HG03135 (cell line): ENCODE measurements around the gene EBI3.
"Not testable (repeated sequence)": the region's sequence is repeated elsewhere in the genome, so short reads cannot be mapped to it uniquely, and the experiment has no call there.

Experiments used
- ATAC-seq: cut with Tn5 transposase; IDR thresholded peaks from one replicate; pipeline ENCODE4 v1.9.1; 2021; ENCODE audit warnings: mild to moderate bottlenecking, moderate library complexity; ENCODE audit not compliant: unreplicated experiment

Gene EBI3

GRCh38 chr19:4274321-4274686, 45.0 kb downstream of the EBI3 start:
- ATAC-seq, result not testable (repeated sequence)

DNA sequence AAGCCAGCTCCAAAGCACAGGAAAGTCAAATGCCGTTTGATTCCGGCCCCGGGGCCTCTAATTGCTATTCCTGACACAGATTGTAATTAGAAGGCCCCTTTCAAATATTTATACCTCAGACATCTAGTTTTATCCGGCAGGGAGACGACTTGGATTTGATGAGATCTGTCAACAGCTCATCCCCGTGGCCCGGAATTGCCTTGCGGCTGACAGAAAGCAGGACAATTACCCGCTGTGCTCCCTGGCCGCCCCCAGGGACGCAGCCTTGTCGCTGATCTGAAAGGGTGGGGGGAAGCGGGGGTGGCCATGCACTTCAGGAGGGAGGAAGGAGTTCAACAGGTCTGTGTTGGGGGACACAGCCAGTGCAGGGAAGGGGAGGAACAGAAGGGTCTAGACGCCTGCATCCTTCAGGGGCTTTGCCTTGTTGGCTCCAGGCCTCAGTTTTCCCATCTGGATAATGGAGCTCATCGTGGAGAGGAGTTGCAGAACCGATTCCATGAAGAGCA, 47.9 kb downstream of the EBI3 start:
- no peak for ATAC-seq

GRCh38 chr19:4278010-4278409, 48.7 kb downstream of the EBI3 start:
- ATAC-seq, result no peak

DNA sequence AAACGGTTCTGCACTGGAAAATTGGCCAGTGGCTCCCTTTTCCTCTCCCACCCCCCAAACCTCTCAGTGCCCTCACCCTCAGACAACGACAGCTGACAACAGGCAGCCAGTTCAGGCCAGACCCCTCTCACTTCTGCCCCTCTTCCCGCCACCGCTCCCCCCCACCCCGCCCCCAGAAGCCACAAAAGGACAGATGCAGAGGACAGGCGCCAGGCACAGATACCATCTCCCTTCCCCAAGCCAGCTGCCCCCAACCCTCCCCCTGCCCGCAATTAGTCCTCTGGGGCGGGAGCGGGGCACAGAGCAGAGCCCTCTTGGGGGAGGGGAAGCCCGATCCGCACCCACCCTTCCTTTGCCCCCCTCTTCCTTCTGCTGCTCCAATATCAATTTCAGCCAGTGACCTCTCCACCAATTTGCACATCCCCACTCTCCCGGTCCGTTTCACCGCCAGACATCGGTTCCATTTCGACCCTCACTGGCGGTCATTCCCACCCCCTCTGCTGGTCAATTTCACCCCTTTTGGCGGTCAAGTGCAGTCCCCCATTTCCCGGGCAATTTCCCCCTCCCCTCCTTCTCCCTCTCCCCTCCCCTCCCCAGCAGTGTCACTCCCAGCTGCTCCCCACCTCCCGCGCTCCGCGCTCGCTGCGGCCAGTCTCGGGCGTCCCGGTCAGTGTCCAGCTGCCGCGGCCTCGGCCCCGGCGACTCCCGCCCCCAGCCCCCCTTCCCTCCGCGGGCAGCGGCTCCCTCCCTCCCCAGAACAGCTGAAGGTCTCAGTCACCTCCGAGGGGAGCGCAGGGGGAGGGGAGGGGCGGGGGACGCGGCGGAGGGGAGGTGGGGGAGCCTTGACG, 49.3 kb downstream of the EBI3 start, which contains the start of gene SHD:
SHD (plus strand) TSS at position 848 of the 848 bp plus-strand sequence. CDS start 798 bp downstream, outside the sequence.
- no peak for ATAC-seq

GRCh38 chr19:4279267-4279529, 49.9 kb downstream of the EBI3 start:
- ATAC-seq, result no peak

- ATAC-seq, result no peak
These were observed 50.5 kb downstream of the EBI3 start for GRCh38 chr19:4279530-4280422.

DNA sequence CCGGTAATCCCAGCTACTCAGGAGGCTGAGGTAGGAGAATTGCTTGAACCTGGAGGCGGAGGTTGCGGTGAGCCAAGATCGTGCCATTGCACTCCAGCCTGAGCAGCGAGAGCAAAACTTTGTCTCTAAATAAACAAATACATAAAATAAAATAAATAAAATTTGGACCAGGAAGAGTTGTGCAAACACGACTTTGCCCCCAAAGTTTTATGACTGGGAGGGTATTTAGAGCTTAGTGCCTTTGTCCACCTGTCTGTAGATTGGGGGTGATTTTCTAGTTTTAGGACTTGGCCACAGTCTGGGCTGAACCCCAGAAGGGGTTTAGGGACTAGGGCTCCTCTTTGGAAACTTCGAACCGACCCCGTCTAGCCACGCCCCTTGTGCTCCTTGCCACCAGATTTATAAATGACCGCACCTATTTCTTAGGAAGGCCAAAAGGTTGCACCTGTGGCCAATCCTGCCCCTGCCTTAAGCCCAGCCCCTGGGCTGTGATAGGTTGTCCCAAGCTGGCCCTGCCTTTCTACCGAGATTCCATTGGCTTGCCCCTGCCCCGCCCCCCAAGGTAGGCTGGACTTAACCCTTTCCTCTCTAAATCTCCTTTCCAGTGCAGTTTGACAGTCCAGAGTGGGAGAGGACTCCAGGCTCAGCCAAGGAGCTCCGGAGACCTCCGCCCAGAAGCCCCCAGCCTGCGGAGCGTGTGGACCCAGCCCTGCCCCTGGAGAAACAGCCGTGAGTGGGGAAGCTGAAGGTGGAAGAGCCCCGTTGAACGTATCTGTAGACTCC, 55.0 kb downstream of the EBI3 start:
- no peak for ATAC-seq

- ATAC-seq, result no peak
These were observed 55.7 kb downstream of the EBI3 start for GRCh38 chr19:4284974-4285373.

DNA sequence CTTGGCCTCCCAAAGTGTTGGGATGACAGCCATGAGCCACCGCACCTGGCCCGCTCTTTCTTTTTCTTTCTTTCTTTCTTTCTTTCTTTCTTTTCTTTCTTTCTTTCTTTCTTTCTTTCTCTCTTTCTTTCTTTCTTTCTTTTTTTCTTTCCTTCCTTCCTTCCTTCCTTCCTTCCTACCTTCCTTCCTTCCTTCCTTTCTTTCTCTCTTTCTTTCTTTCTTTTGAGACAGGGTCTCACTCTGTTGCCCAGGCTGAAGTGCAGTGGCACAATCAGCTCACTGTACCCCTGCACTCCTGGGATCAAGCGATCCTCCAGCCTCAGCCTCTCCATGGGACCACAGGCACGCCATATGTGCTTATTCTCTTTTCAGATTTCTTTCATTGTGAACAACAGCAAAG, 56.8 kb downstream of the EBI3 start:
- not testable (repeated sequence) for ATAC-seq
